Activated CD8-positive, alpha-beta T cell treated with anti-CD3 and anti-CD28 coated beads for 36 hours (primary cell): ENCODE data around the gene TRIM38. TPM values are rescaled to one million over a fixed set of nuclear protein-coding genes. Genes with fewer than 3 reads are reported as not detected.

ENCODE experiments used
- ATAC-seq: fragments of 200-7000 bp; cut with Tn5 transposase; one replicate; pipeline ENCODE4 v1.10.0; 2021; ENCODE audit warnings: mild to moderate bottlenecking, moderate library complexity
- CTCF ChIA-PET: fragments of 350-600 bp; sonication (Branson Sonifier 250); formaldehyde crosslinking; loops from one replicate; lab custom pipeline; 2021; ENCODE audit warnings: antibody characterized with exemption; lab: Charles Lee
- POLR2A ChIA-PET: fragments of 350-600 bp; sonication (Branson Sonifier 250); formaldehyde crosslinking; loops from one replicate; lab custom pipeline; 2021; ENCODE audit warnings: antibody characterized with exemption; lab: Charles Lee
- DNase-seq: peaks from one replicate; pipeline ENCODE4 v3.0.0-alpha.2; 2020
- H3K27ac Mint-ChIP-seq: one replicate; pipeline ENCODE4 v1.8.0; 2021; ENCODE audit warnings: mild to moderate bottlenecking, mixed read lengths
- H3K27me3 Mint-ChIP-seq: one replicate; pipeline ENCODE4 v1.8.0; 2021; ENCODE audit warnings: mixed read lengths
- H3K36me3 Mint-ChIP-seq: one replicate; pipeline ENCODE4 v1.8.0; 2021; ENCODE audit warnings: low read depth, mixed read lengths
- H3K4me1 Mint-ChIP-seq: one replicate; pipeline ENCODE4 v1.8.0; 2021; ENCODE audit warnings: low read depth, mixed read lengths
- H3K4me3 Mint-ChIP-seq: one replicate; pipeline ENCODE4 v1.8.0; 2021; ENCODE audit warnings: mild to moderate bottlenecking, moderate library complexity, mixed read lengths
- H3K9me3 Mint-ChIP-seq: one replicate; pipeline ENCODE4 v1.8.0; 2021; ENCODE audit warnings: mixed read lengths
- intact Hi-C: fragments of 100-400 bp; cut with micrococcal nuclease; formaldehyde crosslinking; loops from one replicate; pipeline ENCODE4 v1.10.0; 2022
- total RNA-seq, 2 experiments: library from RNA; stranded (reverse); gene quantifications; one replicate each; pipeline ENCODE4 v1.2.3, GENCODE V29; 2021
- TF ChIP-seq, protein P1 (sequence below): fragments of 200-600 bp; IDR thresholded peaks from one replicate; pipeline ENCODE4 v1.8.0; 2022; ENCODE audit warnings: antibody characterized with exemption, mild to moderate bottlenecking

The TRIM38 gene
- total RNA-seq, 2 experiments from 2014 or later = 8.0 to 8.3 TPM

- CTCF ChIA-PET = interaction anchor here (2.6 kb wide), 1 partner anchor 54 kb away, joined by 7 read pairs; no protein-coding TSS in a partner anchor
- ATAC-seq (no peak), DNase-seq (no peak)
- Mint-ChIP-seq H3K27me3 (peaks cover 2% of the 10 kb centered on the region), H3K27ac (no peak overlapping the region), H3K36me3 (peaks cover 4% of the 10 kb centered on the region), H3K4me3 (no peak overlapping the region), H3K4me1 (peaks cover 14% of the 10 kb centered on the region), H3K9me3 (peaks cover 9% of the 10 kb centered on the region)
- POLR2A ChIA-PET = no interaction called here
- TF ChIP-seq, protein P1, sequence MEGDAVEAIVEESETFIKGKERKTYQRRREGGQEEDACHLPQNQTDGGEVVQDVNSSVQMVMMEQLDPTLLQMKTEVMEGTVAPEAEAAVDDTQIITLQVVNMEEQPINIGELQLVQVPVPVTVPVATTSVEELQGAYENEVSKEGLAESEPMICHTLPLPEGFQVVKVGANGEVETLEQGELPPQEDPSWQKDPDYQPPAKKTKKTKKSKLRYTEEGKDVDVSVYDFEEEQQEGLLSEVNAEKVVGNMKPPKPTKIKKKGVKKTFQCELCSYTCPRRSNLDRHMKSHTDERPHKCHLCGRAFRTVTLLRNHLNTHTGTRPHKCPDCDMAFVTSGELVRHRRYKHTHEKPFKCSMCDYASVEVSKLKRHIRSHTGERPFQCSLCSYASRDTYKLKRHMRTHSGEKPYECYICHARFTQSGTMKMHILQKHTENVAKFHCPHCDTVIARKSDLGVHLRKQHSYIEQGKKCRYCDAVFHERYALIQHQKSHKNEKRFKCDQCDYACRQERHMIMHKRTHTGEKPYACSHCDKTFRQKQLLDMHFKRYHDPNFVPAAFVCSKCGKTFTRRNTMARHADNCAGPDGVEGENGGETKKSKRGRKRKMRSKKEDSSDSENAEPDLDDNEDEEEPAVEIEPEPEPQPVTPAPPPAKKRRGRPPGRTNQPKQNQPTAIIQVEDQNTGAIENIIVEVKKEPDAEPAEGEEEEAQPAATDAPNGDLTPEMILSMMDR = no peak
- intact Hi-C loops = no loop called here
These were observed 12.9 kb upstream of the TRIM38 start for GRCh38 chr6:25949695-25950094.

- Mint-ChIP-seq H3K4me3 (no peak overlapping the region), H3K27me3 (peaks cover 2% of the 10 kb centered on the region)
These were observed 12.3 kb upstream of the TRIM38 start for GRCh38 chr6:25950297-25950696.

GRCh38 chr6:25951296-25952032, 11.1 kb upstream of the TRIM38 start:
- no peaks in the 10 kb centered on the region for H3K36me3 Mint-ChIP-seq
- no peak overlapping the region for H3K27ac Mint-ChIP-seq
- H3K9me3 Mint-ChIP-seq = no peaks in the 10 kb centered on the region
- no peak for DNase-seq
- H3K27me3 Mint-ChIP-seq = peaks cover 2% of the 10 kb centered on the region
- intact Hi-C loops = no loop called here
- no peak for ATAC-seq
- TF ChIP-seq, protein P1 = no peak
- CTCF ChIA-PET = interaction anchor here (2.6 kb wide), 1 partner anchor 52 kb away, joined by 7 read pairs; no protein-coding TSS in a partner anchor
- no peak overlapping the region for H3K4me3 Mint-ChIP-seq
- peaks cover 2% of the 10 kb centered on the region for H3K4me1 Mint-ChIP-seq
- POLR2A ChIA-PET = interaction anchor here (0.6 kb wide), 1 partner anchor 104 kb away, joined by 3 read pairs; no protein-coding TSS in a partner anchor

More at GRCh38 chr6:25950297-25950696, 12.3 kb upstream of the TRIM38 start:
- ATAC-seq (no peak), DNase-seq (no peak)
- POLR2A ChIA-PET = no interaction called here
- TF ChIP-seq, protein P1 = no peak
- H3K27ac Mint-ChIP-seq = no peak overlapping the region
- intact Hi-C loops = no loop called here
- CTCF ChIA-PET = interaction anchor here (2.6 kb wide), 1 partner anchor 53 kb away, joined by 7 read pairs; no protein-coding TSS in a partner anchor
- peaks cover 4% of the 10 kb centered on the region for H3K36me3 Mint-ChIP-seq
- H3K4me1 Mint-ChIP-seq = peaks cover 8% of the 10 kb centered on the region
- peaks cover 7% of the 10 kb centered on the region for H3K9me3 Mint-ChIP-seq

DNA sequence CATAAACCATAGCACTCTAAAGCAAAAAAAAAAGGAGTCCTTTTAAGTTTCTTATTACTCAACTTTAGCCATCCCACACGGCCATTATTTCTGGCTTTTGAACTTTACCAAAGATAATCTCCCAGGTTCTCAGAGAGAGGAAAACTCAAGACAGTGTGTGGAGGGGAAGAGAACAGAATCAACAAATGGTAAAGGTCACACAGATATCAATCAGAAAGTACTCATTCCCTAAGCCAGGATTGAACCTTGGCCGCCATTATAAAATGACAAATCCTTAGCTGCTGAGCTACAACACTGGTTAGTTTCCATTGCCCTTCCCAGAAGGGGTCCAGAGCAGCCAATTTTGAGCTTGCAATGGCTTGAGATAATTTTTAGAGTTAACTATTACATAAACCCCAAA, 10.1 kb upstream of the TRIM38 start:
- POLR2A ChIA-PET = no interaction called here
- CTCF ChIA-PET = interaction anchor here (1.6 kb wide), 1 partner anchor 51 kb away, joined by 5 read pairs; no protein-coding TSS in a partner anchor

More for the DNA sequence above, 10.1 kb upstream of the TRIM38 start:
- DNase-seq (no peak), ATAC-seq (no peak)
- Mint-ChIP-seq H3K27me3 (peaks cover 2% of the 10 kb centered on the region), H3K4me3 (no peak overlapping the region), H3K4me1 (no peaks in the 10 kb centered on the region), H3K9me3 (no peaks in the 10 kb centered on the region), H3K36me3 (no peaks in the 10 kb centered on the region), H3K27ac (no peak overlapping the region)
- TF ChIP-seq, protein P1 = no peak
- intact Hi-C loops = no loop called here
